ENCODE measurements around the gene CITED4. TPM values are rescaled to one million over a fixed set of nuclear protein-coding genes. Genes with fewer than 3 reads are reported as not detected.

Gene CITED4
- total and polyA plus RNA-seq, 3 donors from 2014 or later: 20.1 to 124 (median 79.0) TPM

DNA sequence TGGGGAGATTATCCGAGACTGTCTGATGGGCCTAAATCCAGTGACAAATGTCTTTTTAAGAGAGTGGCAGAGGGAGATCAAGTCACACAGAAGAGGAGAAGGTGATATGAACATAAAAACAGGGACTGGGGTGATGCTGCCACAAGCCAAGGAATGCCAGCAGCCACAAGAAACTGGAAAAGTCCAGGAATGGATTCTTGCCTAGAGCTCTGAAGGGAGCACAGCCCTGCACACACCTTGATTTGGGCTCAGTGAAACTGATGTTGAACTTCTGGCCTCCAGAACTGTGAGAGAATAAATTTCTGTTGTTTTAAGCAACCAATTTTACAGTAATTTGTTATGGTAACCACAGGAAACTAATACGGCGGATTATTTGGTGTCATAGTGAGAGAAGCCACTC, 19.5 kb downstream of the CITED4 start:
- Histone ChIP-seq H3K4me1 (no peaks in the 10 kb centered on the region), H3K27ac (no peak overlapping the region), H3K36me3 (ENCODE audit: low read depth, missing control alignments) (no peaks in the 10 kb centered on the region), H3K4me3 (no peak overlapping the region), H3K27me3 (no peaks in the 10 kb centered on the region), H3K9me3 (no peaks in the 10 kb centered on the region)
- no peak for DNase-seq
- intact Hi-C loops (cut with DNase I; ENCODE audit: low total_unique reads): loop anchor here (10.0 kb wide), 1 partner anchor 68 kb away; no protein-coding TSS in a partner anchor
- TF ChIP-seq, protein P1, sequence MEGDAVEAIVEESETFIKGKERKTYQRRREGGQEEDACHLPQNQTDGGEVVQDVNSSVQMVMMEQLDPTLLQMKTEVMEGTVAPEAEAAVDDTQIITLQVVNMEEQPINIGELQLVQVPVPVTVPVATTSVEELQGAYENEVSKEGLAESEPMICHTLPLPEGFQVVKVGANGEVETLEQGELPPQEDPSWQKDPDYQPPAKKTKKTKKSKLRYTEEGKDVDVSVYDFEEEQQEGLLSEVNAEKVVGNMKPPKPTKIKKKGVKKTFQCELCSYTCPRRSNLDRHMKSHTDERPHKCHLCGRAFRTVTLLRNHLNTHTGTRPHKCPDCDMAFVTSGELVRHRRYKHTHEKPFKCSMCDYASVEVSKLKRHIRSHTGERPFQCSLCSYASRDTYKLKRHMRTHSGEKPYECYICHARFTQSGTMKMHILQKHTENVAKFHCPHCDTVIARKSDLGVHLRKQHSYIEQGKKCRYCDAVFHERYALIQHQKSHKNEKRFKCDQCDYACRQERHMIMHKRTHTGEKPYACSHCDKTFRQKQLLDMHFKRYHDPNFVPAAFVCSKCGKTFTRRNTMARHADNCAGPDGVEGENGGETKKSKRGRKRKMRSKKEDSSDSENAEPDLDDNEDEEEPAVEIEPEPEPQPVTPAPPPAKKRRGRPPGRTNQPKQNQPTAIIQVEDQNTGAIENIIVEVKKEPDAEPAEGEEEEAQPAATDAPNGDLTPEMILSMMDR (IDR thresholded peaks at IDR 0.05): no peak
- TF ChIP-seq POLR2A (IDR thresholded peaks at IDR 0.05): no peak
- WGBS, 2 donors: 94% methylated on average over 3 of the region's 3 CpGs

- no peaks in the 10 kb centered on the region for H3K4me1 ChIP-seq
- no peaks in the 10 kb centered on the region for H3K9me3 ChIP-seq
- intact Hi-C loops (cut with DNase I; ENCODE audit: low total_unique reads): loop anchor here (10.0 kb wide), 1 partner anchor 67 kb away; no protein-coding TSS in a partner anchor
- no peak overlapping the region for H3K4me3 ChIP-seq
- H3K27ac ChIP-seq: no peak overlapping the region
- TF ChIP-seq, protein P1 (IDR thresholded peaks at IDR 0.05): no peak
- no peak for TF ChIP-seq POLR2A (IDR thresholded peaks at IDR 0.05)
- WGBS, 2 donors: 84% methylated on average over 4 of the region's 4 CpGs
- no peak for DNase-seq
- no peaks in the 10 kb centered on the region for H3K36me3 ChIP-seq (ENCODE audit: low read depth, missing control alignments)
- no peaks in the 10 kb centered on the region for H3K27me3 ChIP-seq
Observed at GRCh38 chr1:40842207-40842606, 20.0 kb downstream of the CITED4 start.

- no peaks in the 10 kb centered on the region for H3K9me3 ChIP-seq
- no peak overlapping the region for H3K27ac ChIP-seq
- no peaks in the 10 kb centered on the region for H3K4me1 ChIP-seq
- no peaks in the 10 kb centered on the region for H3K36me3 ChIP-seq (ENCODE audit: low read depth, missing control alignments)
- no peak for DNase-seq
- 94 to 96% methylated on average over 7 of the region's 7 CpGs for WGBS, 2 donors
- H3K4me3 ChIP-seq: no peak overlapping the region
- intact Hi-C loops (cut with DNase I; ENCODE audit: low total_unique reads): loop anchor here (10.0 kb wide), 1 partner anchor 67 kb away; no protein-coding TSS in a partner anchor
- H3K27me3 ChIP-seq: no peaks in the 10 kb centered on the region
- TF ChIP-seq, protein P1 (IDR thresholded peaks at IDR 0.05): no peak
- no peak for TF ChIP-seq POLR2A (IDR thresholded peaks at IDR 0.05)
Observed at GRCh38 chr1:40841602-40842001, 20.6 kb downstream of the CITED4 start.

DNA sequence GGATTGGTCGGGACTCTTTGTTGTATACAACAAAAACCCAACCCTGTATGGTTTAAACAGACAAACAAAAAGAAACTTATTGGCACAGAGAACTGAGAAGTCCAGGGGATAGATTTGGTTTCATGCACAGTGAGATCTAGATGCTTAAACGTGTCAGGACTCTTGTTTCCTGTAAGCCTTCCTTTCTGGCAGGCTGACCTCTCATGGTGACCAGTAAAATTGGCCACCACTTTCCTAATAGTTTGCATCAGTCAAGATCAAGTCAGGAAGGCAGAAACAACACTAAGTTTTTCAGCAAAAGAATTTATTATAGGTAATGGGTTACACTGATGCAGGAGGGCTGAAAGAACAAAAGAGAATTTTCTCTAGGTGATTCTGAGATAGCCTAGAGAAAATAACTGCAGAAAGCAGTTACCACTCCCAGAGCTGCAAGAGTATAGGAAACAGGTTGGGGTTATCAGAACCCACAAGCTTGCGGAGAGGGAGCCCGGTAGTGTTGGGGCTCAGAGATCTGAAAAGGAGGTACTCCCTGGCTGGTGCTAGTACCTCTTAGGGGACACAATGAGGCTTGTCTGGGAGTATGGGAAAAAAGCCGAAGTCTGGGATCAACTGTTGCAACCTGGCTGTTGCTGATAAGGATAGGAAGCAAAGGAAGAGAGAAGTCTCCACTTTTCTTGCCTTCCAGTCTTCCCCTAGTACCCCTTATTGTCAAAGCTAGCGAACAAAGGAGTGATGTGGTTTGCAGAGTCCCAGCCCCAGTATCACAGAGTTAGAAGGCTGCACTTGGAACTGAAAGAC, 21.4 kb downstream of the CITED4 start:
- no peak for TF ChIP-seq POLR2A (IDR thresholded peaks at IDR 0.05)
- TF ChIP-seq, protein P1 (IDR thresholded peaks at IDR 0.05): no peak
- no peaks in the 10 kb centered on the region for H3K9me3 ChIP-seq
- intact Hi-C loops (cut with DNase I; ENCODE audit: low total_unique reads): loop anchor here (10.0 kb wide), 1 partner anchor 66 kb away; no protein-coding TSS in a partner anchor
- DNase-seq: no peak
- WGBS, 2 donors: 67 to 70% methylated on average over 6 of the region's 6 CpGs
- H3K4me3 ChIP-seq: no peak overlapping the region
- no peaks in the 10 kb centered on the region for H3K4me1 ChIP-seq
- no peaks in the 10 kb centered on the region for H3K27me3 ChIP-seq
- no peaks in the 10 kb centered on the region for H3K36me3 ChIP-seq (ENCODE audit: low read depth, missing control alignments)
- no peak overlapping the region for H3K27ac ChIP-seq

Measured in testis (tissue), 3 donors.